GM18498 (cell line): ENCODE measurements around the gene ABHD16A.
"Not testable (repeated sequence)": the region's sequence is repeated elsewhere in the genome, so short reads cannot be mapped to it uniquely, and the experiment has no call there.

Experiments
- ATAC-seq: cut with Tn5 transposase; IDR thresholded peaks from one replicate; pipeline ENCODE4 v1.9.1; 2021; ENCODE audit warnings: mild to moderate bottlenecking, moderate library complexity; ENCODE audit not compliant: unreplicated experiment

Gene ABHD16A

GRCh38 chr6:31715022-31715958, 12.2 kb upstream of the ABHD16A start, which contains the start of gene LY6G6D:
Gene LY6G6D (plus strand): TSS chr6:31715348. CDS start chr6:31715356, 8 bp downstream.
- no peak for ATAC-seq

- no peak for ATAC-seq
Measured at GRCh38 chr6:31713991-31714684, 11.0 kb upstream of the ABHD16A start.

GRCh38 chr6:31713465-31713864, 10.3 kb upstream of the ABHD16A start:
- ATAC-seq: no peak

GRCh38 chr6:31712296-31712695, 9.2 kb upstream of the ABHD16A start:
- ATAC-seq: no peak

- no peak for ATAC-seq
Measured at GRCh38 chr6:31711233-31711632, 8.1 kb upstream of the ABHD16A start.

GRCh38 chr6:31710523-31711219, 7.5 kb upstream of the ABHD16A start:
- ATAC-seq: no peak

GRCh38 chr6:31709157-31709556, 6.0 kb upstream of the ABHD16A start:
- ATAC-seq: not testable (repeated sequence)

- no peak for ATAC-seq
Measured at GRCh38 chr6:31708224-31708623, 5.1 kb upstream of the ABHD16A start.

GRCh38 chr6:31707701-31708100, 4.6 kb upstream of the ABHD16A start:
- no peak for ATAC-seq

- no peak for ATAC-seq
Measured at GRCh38 chr6:31706599-31706998, 3.5 kb upstream of the ABHD16A start, which contains the start of gene LY6G6F. Gene LY6G6F (plus strand): TSS chr6:31706866. CDS start chr6:31706907, 41 bp downstream.

GRCh38 chr6:31705931-31706330, 2.8 kb upstream of the ABHD16A start:
- ATAC-seq: no peak

GRCh38 chr6:31702405-31702818, 712 bp downstream of the ABHD16A start:
- no peak for ATAC-seq

- no peak for ATAC-seq
Measured at GRCh38 chr6:31701666-31702404, 1.3 kb downstream of the ABHD16A start.

- no peak for ATAC-seq
Measured at GRCh38 chr6:31700740-31701401, 2.3 kb downstream of the ABHD16A start.

GRCh38 chr6:31697555-31697954, 5.6 kb downstream of the ABHD16A start:
- no peak for ATAC-seq

- ATAC-seq: no peak
Measured at GRCh38 chr6:31693535-31693934, 9.6 kb downstream of the ABHD16A start.

- no peak for ATAC-seq
Measured at GRCh38 chr6:31692886-31693285, 10.2 kb downstream of the ABHD16A start.

- no peak for ATAC-seq
Measured at GRCh38 chr6:31692353-31692752, 10.8 kb downstream of the ABHD16A start.

- no peak for ATAC-seq
Measured at GRCh38 chr6:31691564-31692108, 11.5 kb downstream of the ABHD16A start.

- ATAC-seq: no peak
Measured at GRCh38 chr6:31691078-31691463, 12.1 kb downstream of the ABHD16A start.
